Stomach (tissue), 9 donors: Measurements from ENCODE around the gene VIPR2. TPM values are rescaled to one million over a fixed set of nuclear protein-coding genes. Genes with fewer than 3 reads are reported as not detected.
A peak's percentile ranks its signal among the peaks of the same experiment; 100 is the strongest.

Experiments
- DNase-seq, 2 donors: peaks; one replicate each; pipeline versions ENCODE4 v3.0.0 to v3.0.0-alpha.2; 2013 to 2019
- H3K27ac ChIP-seq, 5 donors: fragments of 200-600 bp in 4 of 5; sonication (generic) in 4 of 5; one replicate each; pipeline ENCODE4 v1.5.1; 2013 to 2019; ENCODE audit warnings: mild to moderate bottlenecking in 1 of 5, moderate library complexity in 1 of 5
- H3K27me3 ChIP-seq, 3 donors: fragments of 200-600 bp; sonication (generic); one replicate each; pipeline ENCODE4 v1.5.1; 2017 to 2019; ENCODE audit warnings: mixed run types in 1 of 3
- H3K36me3 ChIP-seq, 4 donors: fragments of 200-600 bp; sonication (generic); 1 replicate in 3 of 4; 2 replicates in 1 of 4; pipeline ENCODE4 v1.5.1; 2016 to 2019
- H3K4me1 ChIP-seq, 4 donors: fragments of 200-600 bp; sonication (generic); one replicate each; pipeline ENCODE4 v1.5.1; 2016 to 2019
- H3K4me3 ChIP-seq, 4 donors: fragments of 200-600 bp; sonication (generic) in 3 of 4; one replicate each; pipeline ENCODE4 v1.5.1; 2016 to 2019; ENCODE audit warnings: mild to moderate bottlenecking in 1 of 4
- H3K9me3 ChIP-seq, 4 donors: fragments of 200-600 bp; sonication (generic); one replicate each; pipeline ENCODE4 v1.5.1; 2016 to 2019
- CTCF ChIP-seq, 7 experiments: fragments of 450-650 bp in 4 of 7; fragments of 200-600 bp in 3 of 7; sonication (generic) in 3 of 7; IDR thresholded peaks; one replicate each; pipeline ENCODE4 v1.5.1; 2016 to 2019; ENCODE audit warnings: antibody characterized with exemption in 7 of 7, control low read depth in 2 of 7, mild to moderate bottlenecking in 1 of 7
- EP300 ChIP-seq: sonication (generic); formaldehyde crosslinking; IDR thresholded peaks from one replicate; pipeline ENCODE4 v1.6.1; 2017; ENCODE audit warnings: antibody characterized with exemption
- POLR2A ChIP-seq, 4 donors: fragments of 450-650 bp; IDR thresholded peaks; one replicate each; pipeline ENCODE4 v1.6.1; 2016; ENCODE audit warnings: antibody characterized with exemption in 4 of 4, control low read depth in 2 of 4, mild to moderate bottlenecking in 1 of 4, moderate library complexity in 1 of 4
- POLR2AphosphoS5 ChIP-seq, 3 donors: sonication (generic); formaldehyde crosslinking; IDR thresholded peaks; one replicate each; pipeline ENCODE4 v1.6.1; 2016; ENCODE audit warnings: antibody characterized with exemption in 3 of 3
- WGBS, 5 donors: extraction: QIAGEN DNeasy Blood & Tissue Kit in 3 of 5; methylation state at CpG; one replicate each; pipeline versions ENCODE4 v1.1.5 to v1.1.7; 2013 to 2018; 5-methylcytosine and 5-hydroxymethylcytosine counted together
- intact Hi-C: fragments of 100-400 bp; cut with DNase I; formaldehyde crosslinking; loops from one replicate; pipeline ENCODE4 v1.15.1; 2023; ENCODE audit warnings: low total_unique reads
- polyA plus RNA-seq, 3 donors: library from polyadenylated mRNA; stranded (reverse); fragments of 200-250 nt; gene quantifications; one replicate each; pipeline ENCODE4 v1.2.3, GENCODE V29; 2013
- total RNA-seq, 5 donors: library from RNA; depleted of rRNA; stranded (reverse); fragments of >200 nt; gene quantifications; one replicate each; pipeline versions ENCODE4 v1.1.0 to v1.2.3, GENCODE V29; 2014 to 2016
- donor health status: healthy with polysubstance abuse.
- donor health status: Bipolar disorder and iron deficiency.
- donor health status: healthy.

The VIPR2 gene
- total and polyA plus RNA-seq, 8 donors = 1.2 to 25.4 (median 4.6) TPM

- Histone ChIP-seq H3K4me3 (no peak overlapping the region), H3K27me3 (no peaks in the 10 kb centered on the region), H3K4me1 (peaks cover 0 to 35% (median 21%) of the 10 kb centered on the region in 4 donors), H3K9me3 (no peaks in the 10 kb centered on the region), H3K36me3 (no peaks in the 10 kb centered on the region), H3K27ac (peak overlapping the region in 2 of 5 donors; percentile 33 to 90)
- DNase-seq = peak in 1 of 2 donors; percentile 17
- TF ChIP-seq POLR2AphosphoS5 (IDR thresholded peaks at IDR 0.05) = no peak
- TF ChIP-seq POLR2A (IDR thresholded peaks at IDR 0.05) = no peak
- no peak for TF ChIP-seq CTCF (IDR thresholded peaks at IDR 0.05)
- no peak for TF ChIP-seq EP300
- 74 to 82% (median 77%) methylated on average over 13 to 16 of the region's 16 CpGs for WGBS, 5 donors
- intact Hi-C loops = no loop called here
Observed at GRCh38 chr7:159094023-159094740, 50.5 kb downstream of the VIPR2 start.

GRCh38 chr7:159093351-159093971, 51.2 kb downstream of the VIPR2 start:
- intact Hi-C loops = no loop called here
- Histone ChIP-seq H3K4me1 (peaks cover 0 to 28% (median 15%) of the 10 kb centered on the region in 4 donors), H3K27ac (peak overlapping the region in 3 of 5 donors; percentile 28 to 90 (median 33)), H3K27me3 (no peaks in the 10 kb centered on the region), H3K9me3 (no peaks in the 10 kb centered on the region), H3K36me3 (no peaks in the 10 kb centered on the region), H3K4me3 (no peak overlapping the region)
- WGBS, 5 donors = 79 to 88% (median 86%) methylated on average over 24 to 31 of the region's 31 CpGs
- peak in 1 of 2 donors; percentile 24 for DNase-seq
- no peak for TF ChIP-seq POLR2A (IDR thresholded peaks at IDR 0.05)
- TF ChIP-seq CTCF (IDR thresholded peaks at IDR 0.05) = no peak
- no peak for TF ChIP-seq POLR2AphosphoS5 (IDR thresholded peaks at IDR 0.05)
- TF ChIP-seq EP300 = no peak

- intact Hi-C loops = no loop called here
- Histone ChIP-seq H3K4me1 (peaks cover 0 to 20% (median 10%) of the 10 kb centered on the region in 4 donors), H3K36me3 (no peaks in the 10 kb centered on the region), H3K9me3 (no peaks in the 10 kb centered on the region), H3K27me3 (no peaks in the 10 kb centered on the region), H3K4me3 (no peak overlapping the region), H3K27ac (peak overlapping the region in 3 of 5 donors; percentile 28 to 90 (median 33))
- DNase-seq = peak in 1 of 2 donors; percentile 21
- no peak for TF ChIP-seq POLR2AphosphoS5 (IDR thresholded peaks at IDR 0.05)
- TF ChIP-seq CTCF (IDR thresholded peaks at IDR 0.05) = no peak
- TF ChIP-seq POLR2A (IDR thresholded peaks at IDR 0.05) = no peak
- no peak for TF ChIP-seq EP300
- 63 to 70% (median 68%) methylated on average over 13 of the region's 13 CpGs for WGBS, 5 donors
Observed at GRCh38 chr7:159092701-159093121, 52.0 kb downstream of the VIPR2 start.

- peak in 1 of 2 donors; percentile 21 for DNase-seq
- Histone ChIP-seq H3K27me3 (no peaks in the 10 kb centered on the region), H3K36me3 (no peaks in the 10 kb centered on the region), H3K27ac (peak overlapping the region in 2 of 5 donors; percentile 3 to 11), H3K4me1 (peaks cover 0 to 15% (median 5%) of the 10 kb centered on the region in 4 donors), H3K4me3 (no peak overlapping the region), H3K9me3 (no peaks in the 10 kb centered on the region)
- TF ChIP-seq CTCF (IDR thresholded peaks at IDR 0.05) (no peak), EP300 (no peak), POLR2A (IDR thresholded peaks at IDR 0.05) (no peak), POLR2AphosphoS5 (IDR thresholded peaks at IDR 0.05) (no peak)
- WGBS, 5 donors = 84 to 91% (median 87%) methylated on average over 18 to 31 of the region's 31 CpGs
- intact Hi-C loops = no loop called here
Observed at GRCh38 chr7:159091480-159092475, 52.9 kb downstream of the VIPR2 start.
